Measurements from ENCODE around the gene RNF207.

Gene RNF207

GRCh38 chr1:6241887-6242740 lies 36.2 kb downstream of the RNF207 start:
- peak overlapping the region; percentile 43; the same call in 1 of the 2 replicates for H3K4me3 ChIP-seq (ENCODE audit: low read length)
- H3K27me3 ChIP-seq (ENCODE audit: insufficient read depth, low read length) = peaks cover 47% of the 10 kb centered on the region
- H3K27ac ChIP-seq (ENCODE audit: low read length) = no peak overlapping the region

GRCh38 chr1:6243053-6243834 lies 37.3 kb downstream of the RNF207 start:
- Histone ChIP-seq H3K9me3 (ENCODE audit: insufficient read depth, low read depth, low read length) (no peaks in the 10 kb centered on the region), H3K36me3 (ENCODE audit: insufficient read depth, low read depth, low read length) (no peaks in the 10 kb centered on the region), H3K4me1 (ENCODE audit: insufficient read depth, low read length) (peaks cover 40% of the 10 kb centered on the region), H3K27me3 (ENCODE audit: insufficient read depth, low read length) (peaks cover 59% of the 10 kb centered on the region), H3K9ac (ENCODE audit: low read depth, low read length) (no peak overlapping the region; the same call in 1 of the 2 replicates), H3K27ac (ENCODE audit: low read length) (no peak overlapping the region), H3K4me3 (ENCODE audit: low read length) (peak overlapping the region; percentile 86; the same call in 1 of the 2 replicates)

More at GRCh38 chr1:6241887-6242740, 36.2 kb downstream of the RNF207 start:
- Histone ChIP-seq H3K4me1 (ENCODE audit: insufficient read depth, low read length) (peaks cover 44% of the 10 kb centered on the region), H3K9me3 (ENCODE audit: insufficient read depth, low read depth, low read length) (no peaks in the 10 kb centered on the region), H3K36me3 (ENCODE audit: insufficient read depth, low read depth, low read length) (no peaks in the 10 kb centered on the region), H3K9ac (ENCODE audit: low read depth, low read length) (peak overlapping the region; percentile 88; the same call in 1 of the 2 replicates)

GRCh38 chr1:6243993-6244392 lies 38.1 kb downstream of the RNF207 start, which contains the start of gene HES3:
HES3 (plus strand) TSS chr1:6244179; CDS start chr1:6244366, 187 bp downstream.
- H3K27ac ChIP-seq (ENCODE audit: low read length) = no peak within 1 kb of the TSS
- peak within 1 kb of the TSS; percentile 68; the same call in 1 of the 2 replicates for H3K9ac ChIP-seq (ENCODE audit: low read depth, low read length)
- H3K27me3 ChIP-seq (ENCODE audit: insufficient read depth, low read length) = peaks cover 66% of the 10 kb centered on the region
- H3K9me3 ChIP-seq (ENCODE audit: insufficient read depth, low read depth, low read length) = no peaks in the 10 kb centered on the region
- peak within 1 kb of the TSS; percentile 86 for H3K4me3 ChIP-seq (ENCODE audit: low read length)
- H3K36me3 ChIP-seq (ENCODE audit: insufficient read depth, low read depth, low read length) = no peaks in the 10 kb centered on the region
- peaks cover 34% of the 10 kb centered on the region for H3K4me1 ChIP-seq (ENCODE audit: insufficient read depth, low read length)

GRCh38 chr1:6244401-6245049 lies 38.6 kb downstream of the RNF207 start:
- Histone ChIP-seq H3K4me3 (ENCODE audit: low read length) (peak overlapping the region; percentile 86), H3K9ac (ENCODE audit: low read depth, low read length) (peak overlapping the region; percentile 68; the same call in 1 of the 2 replicates), H3K9me3 (ENCODE audit: insufficient read depth, low read depth, low read length) (no peaks in the 10 kb centered on the region), H3K27ac (ENCODE audit: low read length) (no peak overlapping the region), H3K36me3 (ENCODE audit: insufficient read depth, low read depth, low read length) (no peaks in the 10 kb centered on the region), H3K27me3 (ENCODE audit: insufficient read depth, low read length) (peaks cover 70% of the 10 kb centered on the region), H3K4me1 (ENCODE audit: insufficient read depth, low read length) (peaks cover 31% of the 10 kb centered on the region)

- Histone ChIP-seq H3K27ac (ENCODE audit: low read length) (no peak overlapping the region), H3K9ac (ENCODE audit: low read depth, low read length) (peak overlapping the region; percentile 55; the same call in 1 of the 2 replicates), H3K4me1 (ENCODE audit: insufficient read depth, low read length) (peaks cover 25% of the 10 kb centered on the region)
These were observed 39.4 kb downstream of the RNF207 start for GRCh38 chr1:6245086-6245868.

GRCh38 chr1:6245869-6246496 lies 40.1 kb downstream of the RNF207 start:
- Histone ChIP-seq H3K4me1 (ENCODE audit: insufficient read depth, low read length) (peaks cover 18% of the 10 kb centered on the region), H3K27ac (ENCODE audit: low read length) (no peak overlapping the region), H3K9me3 (ENCODE audit: insufficient read depth, low read depth, low read length) (no peaks in the 10 kb centered on the region), H3K4me3 (ENCODE audit: low read length) (peak overlapping the region; percentile 86), H3K9ac (ENCODE audit: low read depth, low read length) (peak overlapping the region; percentile 55; the same call in 1 of the 2 replicates), H3K36me3 (ENCODE audit: insufficient read depth, low read depth, low read length) (no peaks in the 10 kb centered on the region), H3K27me3 (ENCODE audit: insufficient read depth, low read length) (peaks cover 75% of the 10 kb centered on the region)

More at GRCh38 chr1:6245086-6245868, 39.4 kb downstream of the RNF207 start:
- H3K36me3 ChIP-seq (ENCODE audit: insufficient read depth, low read depth, low read length) = no peaks in the 10 kb centered on the region
- no peaks in the 10 kb centered on the region for H3K9me3 ChIP-seq (ENCODE audit: insufficient read depth, low read depth, low read length)
- H3K4me3 ChIP-seq (ENCODE audit: low read length) = peak overlapping the region; percentile 86; the same call in 1 of the 2 replicates
- H3K27me3 ChIP-seq (ENCODE audit: insufficient read depth, low read length) = peaks cover 74% of the 10 kb centered on the region

- H3K27ac ChIP-seq (ENCODE audit: low read length) = no peak overlapping the region
- H3K4me1 ChIP-seq (ENCODE audit: insufficient read depth, low read length) = peaks cover 13% of the 10 kb centered on the region; the same call in 1 of the 2 replicates
- peak overlapping the region; percentile 31; the same call in 1 of the 2 replicates for H3K9ac ChIP-seq (ENCODE audit: low read depth, low read length)
- H3K27me3 ChIP-seq (ENCODE audit: insufficient read depth, low read length) = peaks cover 77% of the 10 kb centered on the region
- H3K36me3 ChIP-seq (ENCODE audit: insufficient read depth, low read depth, low read length) = no peaks in the 10 kb centered on the region
- no peaks in the 10 kb centered on the region for H3K9me3 ChIP-seq (ENCODE audit: insufficient read depth, low read depth, low read length)
- H3K4me3 ChIP-seq (ENCODE audit: low read length) = peak overlapping the region; percentile 86
These were observed 40.9 kb downstream of the RNF207 start for GRCh38 chr1:6246497-6247467.

- Histone ChIP-seq H3K4me3 (ENCODE audit: low read length) (no peak overlapping the region), H3K27me3 (ENCODE audit: insufficient read depth, low read length) (peaks cover 85% of the 10 kb centered on the region), H3K9me3 (ENCODE audit: insufficient read depth, low read depth, low read length) (no peaks in the 10 kb centered on the region), H3K9ac (ENCODE audit: low read depth, low read length) (no peak overlapping the region), H3K27ac (ENCODE audit: low read length) (no peak overlapping the region), H3K4me1 (ENCODE audit: insufficient read depth, low read length) (peaks cover 13% of the 10 kb centered on the region; the same call in 1 of the 2 replicates), H3K36me3 (ENCODE audit: insufficient read depth, low read depth, low read length) (no peaks in the 10 kb centered on the region)
These were observed 41.7 kb downstream of the RNF207 start for GRCh38 chr1:6247651-6248050.

GRCh38 chr1:6248161-6248776 lies 42.4 kb downstream of the RNF207 start:
- Histone ChIP-seq H3K27ac (ENCODE audit: low read length) (no peak overlapping the region), H3K36me3 (ENCODE audit: insufficient read depth, low read depth, low read length) (no peaks in the 10 kb centered on the region), H3K9me3 (ENCODE audit: insufficient read depth, low read depth, low read length) (no peaks in the 10 kb centered on the region), H3K4me3 (ENCODE audit: low read length) (no peak overlapping the region), H3K4me1 (ENCODE audit: insufficient read depth, low read length) (peaks cover 7% of the 10 kb centered on the region; the same call in 1 of the 2 replicates), H3K9ac (ENCODE audit: low read depth, low read length) (no peak overlapping the region), H3K27me3 (ENCODE audit: insufficient read depth, low read length) (peaks cover 84% of the 10 kb centered on the region)
